Liver (tissue), 9 donors: ENCODE measurements around the gene RNASE13. TPM values are rescaled to one million over a fixed set of nuclear protein-coding genes. Genes with fewer than 3 reads are reported as not detected.

ENCODE experiments used
- DNase-seq: peaks from one replicate; pipeline ENCODE4 v3.0.0-alpha.2; 2017; ENCODE audit warnings: low spot score
- H3K27ac ChIP-seq, 2 donors: one replicate each; pipeline ENCODE4 v1.7.0; 2013; ENCODE audit warnings: inconsistent platforms in 2 of 2, low read length in 2 of 2, control low read depth in 1 of 2, low read depth in 1 of 2, mild to moderate bottlenecking in 1 of 2
- H3K27me3 ChIP-seq, 4 donors: one replicate each; pipeline versions ENCODE4 v1.6.1 to v1.7.0; 2013; ENCODE audit warnings: low read length in 3 of 4, inconsistent platforms in 1 of 4, mild to moderate bottlenecking in 1 of 4, moderate library complexity in 1 of 4; ENCODE audit not compliant: control insufficient read depth in 4 of 4, insufficient read depth in 4 of 4
- H3K36me3 ChIP-seq, 4 donors: one replicate each; pipeline versions ENCODE4 v1.6.1 to v1.7.0; 2013; ENCODE audit warnings: low read length in 3 of 4, mild to moderate bottlenecking in 3 of 4, low read depth in 1 of 4, moderate library complexity in 1 of 4; ENCODE audit not compliant: control insufficient read depth in 4 of 4, insufficient read depth in 3 of 4
- H3K4me1 ChIP-seq, 4 donors: one replicate each; pipeline versions ENCODE4 v1.6.1 to v1.7.0; 2013; ENCODE audit warnings: low read length in 3 of 4, mild to moderate bottlenecking in 3 of 4, moderate library complexity in 1 of 4; ENCODE audit not compliant: control insufficient read depth in 4 of 4, insufficient read depth in 4 of 4
- H3K4me3 ChIP-seq, 3 donors: one replicate each; pipeline versions ENCODE4 v1.6.1 to v1.7.0; 2013; ENCODE audit warnings: low read length in 3 of 3, control low read depth in 1 of 3, low read depth in 1 of 3, mild to moderate bottlenecking in 1 of 3
- H3K9ac ChIP-seq, 2 donors: one replicate each; pipeline ENCODE4 v1.7.0; 2013; ENCODE audit warnings: low read length in 2 of 2, mild to moderate bottlenecking in 2 of 2, moderate library complexity in 2 of 2, control low read depth in 1 of 2, low read depth in 1 of 2
- H3K9me3 ChIP-seq, 4 donors: one replicate each; pipeline versions ENCODE4 v1.6.1 to v1.7.0; 2013; ENCODE audit warnings: low read length in 3 of 4; ENCODE audit not compliant: control insufficient read depth in 4 of 4
- EGR1 ChIP-seq, 2 donors: IDR thresholded peaks; 2 replicates each; pipeline ENCODE4 v1.6.1; 2016 to 2018; ENCODE audit warnings: antibody characterized with exemption in 2 of 2, low read depth in 2 of 2
- FOXA1 ChIP-seq: IDR thresholded peaks from 2 replicates; pipeline ENCODE4 v1.6.1; 2016; ENCODE audit warnings: antibody characterized with exemption
- FOXA2 ChIP-seq: IDR thresholded peaks from 2 replicates; pipeline ENCODE4 v1.6.1; 2016; ENCODE audit warnings: antibody characterized with exemption
- GABPA ChIP-seq, 2 donors: IDR thresholded peaks in 1 of 2; conservative IDR thresholded peaks in 1 of 2; 2 replicates each; pipeline ENCODE4 v1.6.1; 2016; ENCODE audit warnings: antibody characterized with exemption in 2 of 2, mild to moderate bottlenecking in 1 of 2, moderate library complexity in 1 of 2
- HNF4A ChIP-seq, 2 donors: conservative IDR thresholded peaks; 2 replicates each; pipeline ENCODE4 v1.6.1; 2016; ENCODE audit warnings: antibody characterized with exemption in 2 of 2, mild to moderate bottlenecking in 2 of 2
- HNF4G ChIP-seq: IDR thresholded peaks from 2 replicates; pipeline ENCODE4 v1.6.1; 2016; ENCODE audit warnings: antibody characterized with exemption
- JUND ChIP-seq, 2 donors: IDR thresholded peaks; 2 replicates each; pipeline ENCODE4 v1.6.1; 2016; ENCODE audit warnings: antibody characterized with exemption in 2 of 2
- RAD21 ChIP-seq, 2 donors: IDR thresholded peaks; 2 replicates each; pipeline ENCODE4 v1.6.1; 2016; ENCODE audit warnings: antibody characterized with exemption in 2 of 2, mild to moderate bottlenecking in 2 of 2
- RXRA ChIP-seq, 2 donors: IDR thresholded peaks; 2 replicates each; pipeline ENCODE4 v1.6.1; 2017 to 2018; ENCODE audit warnings: antibody characterized with exemption in 2 of 2, mild to moderate bottlenecking in 1 of 2
- SP1 ChIP-seq: IDR thresholded peaks from 2 replicates; pipeline ENCODE4 v1.6.1; 2018; ENCODE audit warnings: antibody characterized with exemption, mild to moderate bottlenecking
- TAF1 ChIP-seq: conservative IDR thresholded peaks from 2 replicates; pipeline ENCODE4 v1.6.1; 2016; ENCODE audit warnings: antibody characterized with exemption, mild to moderate bottlenecking
- YY1 ChIP-seq: IDR thresholded peaks from 2 replicates; pipeline ENCODE4 v1.6.1; 2016; ENCODE audit warnings: antibody characterized with exemption, mild to moderate bottlenecking
- WGBS: extraction: QIAGEN DNeasy Blood & Tissue Kit; methylation state at CpG from one replicate; pipeline ENCODE4 v1.1.7; 2013; 5-methylcytosine and 5-hydroxymethylcytosine counted together
- polyA plus RNA-seq, 2 donors: library from polyadenylated mRNA; stranded (reverse) in 1 of 2; unstranded in 1 of 2; fragments of 200-250 nt in 1 of 2; fragments of >200 nt in 1 of 2; fragmentation: Nextera tagmentation in 1 of 2; extraction: Ambion mirVana in 1 of 2; gene quantifications; one replicate each; pipeline versions ENCODE4 v1.2.1 to v1.2.3, GENCODE V29; 2013 to 2015
- total RNA-seq, 2 donors: library from RNA; depleted of rRNA; stranded (reverse); fragments of >200 nt; gene quantifications; one replicate each; pipeline ENCODE4 v1.2.3, GENCODE V29; 2014
- TF ChIP-seq, protein P1 (sequence below): fragments of 150-350 bp; IDR thresholded peaks from 2 replicates; pipeline ENCODE4 v1.5.1; 2017; ENCODE audit warnings: improper control_type of control experiment, low read depth, low read length; ENCODE audit not compliant: missing input control
- TF ChIP-seq, protein P2 (sequence below): IDR thresholded peaks from 2 replicates; pipeline ENCODE4 v1.6.1; 2016; ENCODE audit warnings: antibody characterized with exemption
- TF ChIP-seq, protein P3 (sequence below): IDR thresholded peaks from 2 replicates; pipeline ENCODE4 v1.6.1; 2016; ENCODE audit warnings: antibody characterized with exemption
- TF ChIP-seq, protein P4 (sequence below): IDR thresholded peaks from 2 replicates; pipeline ENCODE4 v1.6.1; 2016; ENCODE audit warnings: antibody characterized with exemption
- donor health status: healthy.
- donor health status: healthy.
- donor health status: healthy.
- donor health status: healthy.
- donor health status: healthy.

Gene RNASE13
- total and polyA plus RNA-seq, 4 donors: 0.05 to 0.08 TPM; not detected in 2

DNA sequence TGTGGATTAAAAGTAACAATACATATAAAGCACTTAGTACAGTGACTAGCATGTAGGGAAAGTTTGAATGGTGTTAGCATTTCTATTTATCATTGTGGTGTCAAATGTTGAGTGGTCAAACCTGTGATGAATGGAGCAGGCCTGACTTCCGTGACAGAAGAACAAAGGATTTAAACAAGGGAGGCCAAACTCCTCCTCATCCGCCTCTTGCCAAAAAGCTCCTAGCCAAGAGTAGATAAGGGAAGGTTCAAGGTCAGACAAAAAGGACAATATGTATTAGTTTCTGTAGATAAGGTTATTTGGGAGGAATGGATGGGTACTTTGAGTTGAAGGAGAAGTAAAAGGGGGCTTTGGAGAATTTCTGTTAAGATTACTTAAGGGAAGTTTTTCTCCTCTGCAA is 14.0 kb upstream of the RNASE13 start (continued):
- TF ChIP-seq, protein P1, sequence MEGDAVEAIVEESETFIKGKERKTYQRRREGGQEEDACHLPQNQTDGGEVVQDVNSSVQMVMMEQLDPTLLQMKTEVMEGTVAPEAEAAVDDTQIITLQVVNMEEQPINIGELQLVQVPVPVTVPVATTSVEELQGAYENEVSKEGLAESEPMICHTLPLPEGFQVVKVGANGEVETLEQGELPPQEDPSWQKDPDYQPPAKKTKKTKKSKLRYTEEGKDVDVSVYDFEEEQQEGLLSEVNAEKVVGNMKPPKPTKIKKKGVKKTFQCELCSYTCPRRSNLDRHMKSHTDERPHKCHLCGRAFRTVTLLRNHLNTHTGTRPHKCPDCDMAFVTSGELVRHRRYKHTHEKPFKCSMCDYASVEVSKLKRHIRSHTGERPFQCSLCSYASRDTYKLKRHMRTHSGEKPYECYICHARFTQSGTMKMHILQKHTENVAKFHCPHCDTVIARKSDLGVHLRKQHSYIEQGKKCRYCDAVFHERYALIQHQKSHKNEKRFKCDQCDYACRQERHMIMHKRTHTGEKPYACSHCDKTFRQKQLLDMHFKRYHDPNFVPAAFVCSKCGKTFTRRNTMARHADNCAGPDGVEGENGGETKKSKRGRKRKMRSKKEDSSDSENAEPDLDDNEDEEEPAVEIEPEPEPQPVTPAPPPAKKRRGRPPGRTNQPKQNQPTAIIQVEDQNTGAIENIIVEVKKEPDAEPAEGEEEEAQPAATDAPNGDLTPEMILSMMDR: no peak
- peak in 1 of 2 donors; percentile 23 for TF ChIP-seq GABPA (IDR thresholded peaks at IDR 0.05 in 1 of 2, conservative IDR thresholded peaks at IDR 0.05 in 1 of 2)

DNA sequence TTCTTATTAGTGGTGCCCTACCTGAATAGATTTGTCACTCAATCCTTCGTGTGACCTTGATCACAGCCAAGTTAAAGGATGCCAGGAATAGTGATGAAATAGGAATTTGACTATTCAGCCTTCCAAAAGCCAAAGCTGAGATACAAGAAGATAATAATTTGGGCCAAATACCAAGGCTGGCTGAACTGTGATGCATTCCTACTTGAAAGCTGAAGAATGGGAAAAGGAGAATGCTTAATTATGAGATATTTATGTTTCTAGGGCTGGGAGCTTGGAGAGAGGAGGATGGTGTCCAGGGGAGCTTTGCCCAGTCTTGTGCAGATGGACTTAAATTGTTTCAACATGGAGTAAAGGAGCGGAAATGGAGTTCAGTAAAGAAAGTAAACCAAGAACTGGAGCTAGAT is 12.8 kb upstream of the RNASE13 start:
- 63% methylated on average over 2 of the region's 2 CpGs for WGBS
- DNase-seq: no peak
- Histone ChIP-seq H3K9ac (no peak overlapping the region), H3K9me3 (no peaks in the 10 kb centered on the region), H3K27ac (peak overlapping the region; percentile 31 to 39), H3K4me3 (no peak overlapping the region), H3K36me3 (no peaks in the 10 kb centered on the region), H3K27me3 (no peaks in the 10 kb centered on the region), H3K4me1 (peaks cover 27 to 72% (median 48%) of the 10 kb centered on the region in 4 donors)
- TF ChIP-seq, protein P2, sequence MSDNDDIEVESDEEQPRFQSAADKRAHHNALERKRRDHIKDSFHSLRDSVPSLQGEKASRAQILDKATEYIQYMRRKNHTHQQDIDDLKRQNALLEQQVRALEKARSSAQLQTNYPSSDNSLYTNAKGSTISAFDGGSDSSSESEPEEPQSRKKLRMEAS: peak; percentile 61
- TF ChIP-seq HNF4A (conservative IDR thresholded peaks at IDR 0.05) (peak; percentile 54 to 67), RAD21 (IDR thresholded peaks at IDR 0.05) (peak; percentile 7 to 27), JUND (IDR thresholded peaks at IDR 0.05) (peak in 1 of 2 donors; percentile 71), TAF1 (no peak), RXRA (IDR thresholded peaks at IDR 0.05) (peak; percentile 69 to 77), SP1 (peak; percentile 50), YY1 (peak; percentile 16)
- TF ChIP-seq, protein P3, sequence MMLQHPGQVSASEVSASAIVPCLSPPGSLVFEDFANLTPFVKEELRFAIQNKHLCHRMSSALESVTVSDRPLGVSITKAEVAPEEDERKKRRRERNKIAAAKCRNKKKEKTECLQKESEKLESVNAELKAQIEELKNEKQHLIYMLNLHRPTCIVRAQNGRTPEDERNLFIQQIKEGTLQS: peak; percentile 35
- TF ChIP-seq, protein P1: no peak

DNA sequence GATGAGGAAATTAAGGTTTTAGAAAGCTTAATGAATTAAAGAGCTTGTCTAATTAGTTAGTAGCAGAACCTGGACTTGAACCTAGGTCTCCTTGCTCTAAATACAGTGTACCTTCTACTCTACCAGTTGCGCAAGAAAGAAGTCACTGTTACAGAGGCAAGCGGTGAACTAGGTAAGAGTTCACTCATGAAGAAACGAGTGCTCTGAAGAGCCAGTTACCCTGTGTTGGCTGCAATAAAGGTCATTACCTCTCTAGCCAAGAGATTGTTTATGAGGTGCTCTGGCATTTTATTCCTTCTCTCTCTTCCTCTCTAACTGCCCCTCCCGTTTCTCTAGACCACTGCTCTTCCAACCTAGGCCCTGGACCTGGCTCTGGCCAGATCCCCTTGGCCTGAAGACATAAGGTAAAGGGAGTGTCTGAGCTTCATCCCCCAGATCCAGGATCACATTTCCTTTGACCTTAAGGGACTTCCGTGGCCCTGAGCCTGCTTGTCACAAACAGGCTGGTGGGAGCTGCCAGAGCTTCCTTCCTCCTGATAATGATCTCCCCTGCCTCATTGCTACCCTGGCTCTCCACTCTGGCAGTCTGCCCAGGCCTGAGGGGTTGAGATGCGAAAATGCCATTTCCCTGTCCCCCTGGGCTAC is 9.5 kb upstream of the RNASE13 start:
- no peaks in the 10 kb centered on the region for H3K27me3 ChIP-seq
- no peak overlapping the region for H3K4me3 ChIP-seq
- WGBS: 19% methylated on average over 6 of the region's 6 CpGs
- H3K9ac ChIP-seq: peak overlapping the region in 1 of 2 donors; percentile 6
- H3K4me1 ChIP-seq: peaks cover 27 to 86% (median 67%) of the 10 kb centered on the region in 4 donors
- H3K9me3 ChIP-seq: no peaks in the 10 kb centered on the region
- peak overlapping the region; percentile 84 to 86 for H3K27ac ChIP-seq
- no peaks in the 10 kb centered on the region for H3K36me3 ChIP-seq
- no peak for DNase-seq
- peak in 1 of 2 donors; percentile 57 for TF ChIP-seq GABPA (IDR thresholded peaks at IDR 0.05 in 1 of 2, conservative IDR thresholded peaks at IDR 0.05 in 1 of 2)
- peak; percentile 93 for TF ChIP-seq SP1
- TF ChIP-seq FOXA2: peak; percentile 61
- peak; percentile 80 to 86 for TF ChIP-seq HNF4A (conservative IDR thresholded peaks at IDR 0.05)
- TF ChIP-seq, protein P2: peak; percentile 86
- TF ChIP-seq HNF4G: peak; percentile 36
- TF ChIP-seq, protein P1: no peak
- TF ChIP-seq TAF1: no peak
- TF ChIP-seq RAD21 (IDR thresholded peaks at IDR 0.05): peak; percentile 30 to 34
- TF ChIP-seq EGR1 (IDR thresholded peaks at IDR 0.05; ENCODE audit: low read depth in 2 of 2): peak in 1 of 2 donors; percentile 64
- TF ChIP-seq FOXA1: peak; percentile 44
- TF ChIP-seq, protein P3: peak; percentile 59
- TF ChIP-seq, protein P4, sequence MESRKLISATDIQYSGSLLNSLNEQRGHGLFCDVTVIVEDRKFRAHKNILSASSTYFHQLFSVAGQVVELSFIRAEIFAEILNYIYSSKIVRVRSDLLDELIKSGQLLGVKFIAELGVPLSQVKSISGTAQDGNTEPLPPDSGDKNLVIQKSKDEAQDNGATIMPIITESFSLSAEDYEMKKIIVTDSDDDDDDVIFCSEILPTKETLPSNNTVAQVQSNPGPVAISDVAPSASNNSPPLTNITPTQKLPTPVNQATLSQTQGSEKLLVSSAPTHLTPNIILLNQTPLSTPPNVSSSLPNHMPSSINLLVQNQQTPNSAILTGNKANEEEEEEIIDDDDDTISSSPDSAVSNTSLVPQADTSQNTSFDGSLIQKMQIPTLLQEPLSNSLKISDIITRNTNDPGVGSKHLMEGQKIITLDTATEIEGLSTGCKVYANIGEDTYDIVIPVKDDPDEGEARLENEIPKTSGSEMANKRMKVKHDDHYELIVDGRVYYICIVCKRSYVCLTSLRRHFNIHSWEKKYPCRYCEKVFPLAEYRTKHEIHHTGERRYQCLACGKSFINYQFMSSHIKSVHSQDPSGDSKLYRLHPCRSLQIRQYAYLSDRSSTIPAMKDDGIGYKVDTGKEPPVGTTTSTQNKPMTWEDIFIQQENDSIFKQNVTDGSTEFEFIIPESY: peak; percentile 46
- peak; percentile 60 to 86 for TF ChIP-seq JUND (IDR thresholded peaks at IDR 0.05)
